ENCODE results near the gene NKAPL. TPM values are rescaled to one million over a fixed set of nuclear protein-coding genes. Genes with fewer than 3 reads are reported as not detected.

NKAPL gene
- total RNA-seq, 1 donor from 2014 or later, result 0.12 TPM

DNA sequence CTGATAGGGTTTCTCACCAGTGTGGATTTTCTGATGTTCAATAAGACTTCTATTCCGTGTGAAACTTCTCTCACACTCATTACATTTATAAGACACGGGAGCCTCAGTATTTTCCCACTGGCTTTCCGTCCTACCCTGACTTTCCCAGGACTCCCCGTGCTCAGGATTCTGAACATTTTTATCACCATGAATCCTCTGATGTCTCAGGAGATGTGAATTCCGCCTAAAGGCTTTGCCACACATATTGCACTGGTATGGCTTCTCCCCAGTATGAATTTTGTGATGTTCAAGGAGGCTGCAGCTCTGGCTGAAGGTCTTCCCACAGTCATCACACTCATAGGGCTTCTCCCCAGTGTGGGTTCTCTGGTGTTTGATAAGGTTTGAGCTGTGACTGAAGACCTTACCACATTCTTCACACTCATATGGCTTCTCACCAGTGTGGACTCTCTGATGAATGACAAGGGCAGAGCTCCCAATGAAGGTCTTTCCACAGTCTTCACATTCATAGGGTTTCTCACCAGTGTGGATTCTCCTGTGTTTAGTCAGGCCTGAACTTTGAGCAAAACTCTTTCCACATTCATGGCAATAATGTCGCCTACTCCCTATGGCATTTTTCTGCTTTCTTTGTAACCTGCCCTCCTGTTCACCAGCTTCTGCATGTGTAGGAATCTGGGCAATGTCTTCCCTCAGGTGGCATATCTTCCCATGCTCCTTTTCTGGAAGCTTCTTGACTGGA is 13.7 kb upstream of the NKAPL start:
- no peak for ATAC-seq

DNA sequence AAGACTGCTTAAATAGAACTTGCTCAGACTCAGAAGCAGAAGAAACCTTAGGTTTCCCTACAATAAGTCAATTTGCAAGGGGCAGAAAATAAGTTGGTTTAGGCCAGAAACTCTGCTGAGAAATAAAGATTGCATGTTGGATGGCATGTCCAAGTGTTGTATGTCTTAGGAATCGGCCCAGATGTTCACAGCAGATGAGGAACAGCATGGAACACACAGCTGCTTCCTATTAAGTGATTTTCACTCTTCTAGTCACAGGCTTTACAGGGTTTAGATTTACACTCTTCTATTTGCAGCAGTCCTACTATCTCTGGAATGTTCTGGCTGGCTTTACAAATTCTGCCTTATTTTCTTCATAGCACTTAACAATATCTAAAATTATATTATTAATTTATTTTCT is 10.2 kb upstream of the NKAPL start:
- no peak for ATAC-seq

DNA sequence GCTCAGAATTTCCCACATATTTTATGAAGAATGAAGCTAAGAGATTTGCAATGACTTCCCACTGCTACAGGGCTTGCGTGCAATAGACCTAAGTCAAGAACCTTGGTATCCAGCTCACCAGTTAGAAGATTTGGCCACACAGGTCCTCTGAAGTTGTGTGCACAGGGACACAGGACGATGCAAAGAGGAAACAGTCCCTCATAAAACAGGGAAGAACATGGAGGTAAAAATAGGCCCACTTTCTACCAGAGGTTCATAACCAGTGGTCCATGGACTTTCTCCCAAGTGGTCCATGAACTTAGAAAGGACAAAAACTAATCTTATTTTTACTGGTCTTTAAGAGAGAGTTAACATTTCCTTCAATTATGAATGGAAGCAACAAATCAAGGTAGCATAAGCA is 8.3 kb upstream of the NKAPL start:
- ATAC-seq, result no peak

DNA sequence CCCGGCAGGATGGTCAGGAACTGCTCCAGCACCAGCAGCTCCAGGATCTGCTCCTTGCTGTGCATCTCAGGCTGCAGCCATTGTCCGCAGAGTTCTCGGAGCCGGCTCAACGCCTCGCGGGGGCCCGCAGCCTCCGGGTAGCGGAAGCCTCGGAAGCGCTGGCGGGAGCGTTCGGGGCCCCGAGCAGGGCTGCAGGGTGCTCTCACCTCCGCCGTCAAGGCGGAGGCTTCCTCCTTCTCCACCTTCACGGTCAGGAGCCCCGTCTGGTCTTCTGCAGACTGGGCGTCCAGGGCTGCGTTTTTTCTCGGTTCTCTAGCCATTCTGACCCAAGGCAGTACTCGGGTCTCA is 7.5 kb upstream of the NKAPL start:
- ATAC-seq, result peak; percentile 38

DNA sequence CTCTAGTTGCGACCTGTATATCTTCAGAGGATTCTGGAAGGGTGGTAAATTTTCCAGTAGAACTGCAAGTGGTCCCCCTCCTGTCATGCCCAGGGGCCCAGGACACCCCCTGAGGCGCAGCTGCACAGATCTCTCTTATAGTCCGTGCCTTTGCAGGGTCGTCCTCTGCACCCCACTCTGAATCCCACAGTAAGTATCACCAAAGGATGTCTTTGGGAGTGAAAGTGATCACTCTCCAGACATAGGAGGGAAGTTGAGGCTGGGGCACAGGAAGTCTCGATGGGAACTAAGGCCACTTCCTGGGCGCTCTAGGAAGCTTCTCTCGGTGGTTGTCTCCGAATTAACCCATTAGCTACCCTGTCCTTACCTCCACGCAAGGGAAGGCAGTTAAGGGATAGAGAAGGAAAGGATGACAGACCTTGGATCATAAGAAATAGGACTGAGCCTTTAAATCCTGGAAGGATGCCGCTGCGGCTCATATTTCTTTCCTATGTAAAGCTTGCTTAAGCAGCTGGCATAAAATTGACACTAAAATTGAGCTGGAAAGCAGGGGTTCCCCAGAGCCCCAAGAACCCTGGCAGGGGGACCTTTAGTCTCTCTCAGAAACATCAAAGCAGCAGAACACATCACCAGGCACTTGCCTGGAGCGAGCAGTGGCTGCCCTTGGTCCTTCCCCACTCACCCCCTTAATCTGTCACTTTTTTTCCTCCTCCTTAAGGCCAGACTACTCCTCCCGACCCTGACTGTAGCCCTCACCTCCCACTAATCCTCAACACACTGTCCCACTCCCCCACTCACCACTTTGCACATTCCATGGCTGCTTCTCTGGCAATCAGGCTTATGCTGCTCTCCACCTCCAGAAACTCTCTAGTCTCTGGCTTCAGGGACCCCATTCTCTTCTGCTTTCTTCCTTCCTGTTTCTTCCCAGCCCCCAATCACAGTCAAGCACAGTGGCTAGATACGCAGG is 6.8 kb upstream of the NKAPL start, which contains the start of gene ZKSCAN4:
TSS of gene ZKSCAN4 (minus strand) at position 261 of the 967 bp plus-strand sequence. CDS start 289 bp downstream, outside the sequence.
- ATAC-seq, result peak; percentile 92

DNA sequence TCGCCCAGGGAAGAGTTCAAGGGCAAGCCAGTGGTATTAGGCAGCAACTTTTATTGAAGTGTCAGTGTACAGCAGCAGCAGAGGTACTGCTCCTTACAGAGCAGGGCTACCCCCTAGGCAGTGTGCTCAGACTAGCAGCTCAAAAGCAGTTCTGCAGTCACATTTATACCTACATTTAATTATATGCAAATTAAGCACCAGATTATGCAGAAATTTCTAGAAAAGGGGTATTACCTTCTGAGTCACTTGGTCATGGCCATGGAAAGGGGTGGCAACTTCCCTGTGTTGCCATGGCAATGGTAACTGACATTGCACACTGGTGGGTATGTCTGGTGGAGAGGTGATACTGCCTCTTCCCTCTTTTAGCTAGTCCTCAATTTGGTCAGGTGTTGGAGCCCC is 5.0 kb upstream of the NKAPL start:
- ATAC-seq, result no peak

DNA sequence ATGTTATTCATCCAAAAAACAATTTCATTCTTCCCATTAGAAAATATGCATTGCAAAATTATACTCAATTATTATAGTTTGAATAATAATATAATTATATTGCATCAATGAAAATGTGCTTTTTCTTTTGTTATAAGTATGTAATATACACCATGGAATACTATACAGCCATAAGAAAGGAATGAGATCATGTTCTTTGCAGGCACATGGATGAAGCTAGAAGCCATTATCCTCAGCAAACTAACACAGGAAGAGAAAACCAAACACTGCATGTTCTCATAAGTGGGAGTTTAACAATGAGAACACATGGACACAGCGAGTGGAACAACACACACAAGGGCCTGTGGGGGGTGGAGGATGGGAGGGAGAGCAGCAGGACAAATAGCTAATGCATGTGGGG is 2.1 kb upstream of the NKAPL start:
- ATAC-seq, result no peak

DNA sequence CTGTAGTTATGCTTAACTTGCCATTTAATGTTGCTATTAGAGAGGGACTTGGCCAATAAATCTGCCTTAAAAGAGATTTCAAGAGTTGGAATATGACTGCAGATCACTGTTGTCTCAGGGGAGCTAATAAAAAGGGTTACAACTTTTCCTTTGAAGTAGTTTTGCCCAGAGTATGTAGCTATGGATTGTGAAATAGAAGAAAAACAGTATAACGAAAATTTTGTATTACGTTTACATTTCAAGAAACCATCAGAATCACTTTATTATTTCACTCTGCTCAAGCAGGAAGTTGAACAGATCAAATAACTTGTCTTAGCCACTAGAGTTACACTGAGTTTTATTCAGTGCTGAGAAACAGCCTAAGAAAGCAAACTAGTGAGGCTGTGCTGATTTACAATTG is 4.8 kb downstream of the NKAPL start:
- ATAC-seq, result no peak

DNA sequence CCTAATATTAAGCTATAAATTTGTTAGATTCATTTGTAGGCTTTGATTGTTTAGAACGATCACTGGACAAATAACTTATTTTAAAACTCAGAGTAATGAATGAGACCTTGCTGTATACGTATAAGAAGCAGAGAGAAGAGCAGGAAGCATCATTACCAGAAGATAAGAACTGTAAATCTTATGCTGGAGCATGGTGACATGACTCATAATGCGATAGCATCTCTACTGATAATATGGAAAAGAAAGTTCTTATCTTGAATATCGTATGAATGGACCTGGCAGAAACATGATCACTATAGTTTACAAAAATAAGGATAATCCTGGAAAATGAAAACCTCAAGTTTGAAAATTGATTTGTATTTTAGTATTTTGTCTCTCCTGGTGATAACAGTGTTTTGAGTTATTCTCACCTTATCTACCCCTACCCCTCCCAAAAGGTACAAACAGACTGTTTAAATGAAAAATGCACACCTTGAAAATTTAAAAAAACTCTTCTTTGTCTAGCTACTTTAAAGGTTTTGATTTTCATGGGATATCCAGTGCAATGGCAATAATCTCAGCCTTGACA is 5.8 kb downstream of the NKAPL start:
- ATAC-seq, result no peak

DNA sequence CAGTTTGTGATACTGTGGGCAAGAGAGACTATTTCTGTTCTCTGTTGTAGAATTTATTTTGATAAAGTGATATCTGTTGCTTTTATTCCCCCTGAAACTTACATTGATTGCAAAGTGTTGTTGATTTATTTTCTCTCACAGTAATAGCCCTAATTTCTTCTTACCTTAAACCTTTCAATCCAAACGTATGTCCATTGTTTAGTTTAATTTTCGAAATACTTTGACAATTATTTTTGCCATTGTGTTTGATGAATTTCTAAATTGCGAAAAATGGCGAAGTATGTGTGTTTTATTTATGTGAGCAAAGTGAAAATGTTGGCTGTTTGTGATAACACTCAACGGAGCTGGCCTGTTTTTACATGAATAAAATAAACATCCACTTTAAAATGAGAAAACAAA is 7.5 kb downstream of the NKAPL start:
- no peak for ATAC-seq

DNA sequence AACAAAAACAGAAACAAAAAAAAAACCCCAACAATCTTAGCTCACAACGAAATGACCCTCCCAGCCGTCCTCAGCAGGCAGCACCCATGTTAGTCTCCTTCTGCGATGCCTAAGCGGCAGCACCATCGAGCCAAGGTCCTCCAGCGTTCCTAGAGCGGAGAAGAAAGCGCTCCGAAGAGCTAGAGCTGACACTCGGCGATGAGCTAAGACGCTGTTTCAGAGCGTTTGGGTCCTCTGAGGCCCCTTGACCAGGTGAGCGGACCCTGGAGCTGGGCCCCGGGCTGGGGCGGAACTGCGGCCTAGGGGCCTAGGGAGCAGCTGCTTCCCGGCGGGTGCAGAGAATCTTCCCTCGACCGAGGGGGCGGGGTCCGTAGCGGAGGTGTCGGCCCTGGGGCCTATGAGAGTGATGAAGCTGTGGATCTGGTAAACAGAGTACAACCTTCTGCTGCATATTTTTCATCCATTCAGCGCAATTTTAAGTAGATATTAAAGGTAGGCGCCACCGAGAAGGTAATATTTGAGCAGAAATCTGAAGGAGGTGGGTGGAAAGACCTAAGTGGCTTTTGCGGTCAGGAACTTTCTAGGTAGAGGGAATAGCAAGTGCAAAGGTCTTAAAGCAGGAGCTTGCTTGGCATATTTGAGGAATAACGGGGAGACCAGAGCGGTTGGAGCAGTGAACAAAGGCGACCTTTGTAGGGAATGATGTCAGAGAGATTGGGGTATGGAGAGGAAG is 8.0 kb downstream of the NKAPL start, which contains the start of gene ZSCAN26:
TSS of gene ZSCAN26 (plus strand) at position 182 of the 733 bp plus-strand sequence. CDS start 4,777 bp downstream, outside the sequence.
- peak; percentile 91 for ATAC-seq

DNA sequence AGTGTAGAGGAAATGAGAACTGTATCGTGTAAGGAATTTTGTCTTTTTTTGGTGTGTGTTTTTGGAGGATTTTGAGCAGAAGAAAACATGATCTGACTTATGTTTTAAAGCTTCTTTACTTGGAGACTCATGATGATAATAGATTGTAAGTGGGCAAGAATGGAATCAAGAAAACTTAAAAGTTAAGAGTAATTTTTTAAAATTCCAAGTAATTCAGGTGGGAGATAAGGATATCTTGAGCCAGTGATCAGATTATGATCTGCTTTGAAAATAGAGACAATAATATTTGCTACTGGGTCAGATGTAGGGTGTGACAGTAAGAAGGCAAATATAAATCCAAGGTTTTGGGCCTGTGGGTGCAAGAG is 8.6 kb downstream of the NKAPL start:
- no peak for ATAC-seq

DNA sequence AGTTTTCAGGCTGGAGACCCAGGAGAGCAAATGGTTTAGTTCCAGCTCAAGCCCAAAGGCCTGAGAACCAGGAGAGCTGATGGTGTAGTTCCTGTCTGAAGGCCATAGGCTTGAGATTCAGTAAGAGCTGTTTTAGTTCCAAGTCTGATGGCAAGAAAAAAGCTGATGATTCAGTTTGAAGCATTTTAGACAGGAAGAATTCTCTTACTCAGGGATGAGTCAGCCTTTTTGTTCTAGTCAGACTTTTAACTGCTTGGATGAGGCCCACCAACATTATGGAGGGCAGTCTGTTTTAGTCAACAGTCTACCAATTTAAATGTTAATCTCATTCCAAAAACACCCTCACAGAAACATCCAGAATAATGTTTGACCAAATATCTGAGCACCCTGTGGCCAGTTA is 10.4 kb downstream of the NKAPL start:
- ATAC-seq, result peak; percentile 43

DNA sequence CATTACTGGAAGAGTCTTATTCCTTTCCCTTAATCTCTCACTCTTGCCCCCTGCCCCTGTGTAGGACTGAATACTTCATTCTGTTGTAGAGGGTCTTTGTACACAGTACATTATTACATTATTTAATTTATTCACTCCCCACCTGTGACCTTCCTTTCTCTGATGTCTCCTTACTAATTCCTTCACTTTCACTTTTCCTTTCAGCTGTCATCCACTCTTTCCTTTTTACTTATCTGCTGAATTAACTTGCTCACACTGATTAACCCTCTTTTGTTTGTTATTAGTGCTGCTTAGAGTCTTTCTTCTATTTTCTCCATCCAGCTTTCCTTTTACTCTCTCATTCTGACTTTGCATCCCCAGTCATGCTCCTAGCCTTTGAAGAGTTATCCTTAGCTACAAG is 15.8 kb downstream of the NKAPL start:
- ATAC-seq, result no peak

DNA sequence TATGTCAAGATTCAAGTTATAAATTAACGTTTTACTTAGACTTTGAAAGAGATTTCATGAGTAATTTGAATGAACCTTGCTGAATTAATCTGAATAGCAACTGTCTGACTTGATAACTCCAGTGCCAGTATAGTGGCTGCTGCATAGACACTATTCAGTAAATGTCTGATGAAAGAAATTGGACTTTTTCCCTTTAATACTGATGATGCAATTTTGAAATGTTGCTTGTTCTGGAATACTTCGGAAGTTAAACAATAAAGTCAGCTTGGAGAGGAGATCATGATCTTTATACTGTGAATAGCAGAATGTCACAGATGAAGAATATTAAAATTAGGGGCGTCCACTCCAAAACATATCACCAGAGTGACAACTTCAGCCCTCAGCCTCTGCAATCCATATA is 18.6 kb downstream of the NKAPL start:
- no peak for ATAC-seq

DNA sequence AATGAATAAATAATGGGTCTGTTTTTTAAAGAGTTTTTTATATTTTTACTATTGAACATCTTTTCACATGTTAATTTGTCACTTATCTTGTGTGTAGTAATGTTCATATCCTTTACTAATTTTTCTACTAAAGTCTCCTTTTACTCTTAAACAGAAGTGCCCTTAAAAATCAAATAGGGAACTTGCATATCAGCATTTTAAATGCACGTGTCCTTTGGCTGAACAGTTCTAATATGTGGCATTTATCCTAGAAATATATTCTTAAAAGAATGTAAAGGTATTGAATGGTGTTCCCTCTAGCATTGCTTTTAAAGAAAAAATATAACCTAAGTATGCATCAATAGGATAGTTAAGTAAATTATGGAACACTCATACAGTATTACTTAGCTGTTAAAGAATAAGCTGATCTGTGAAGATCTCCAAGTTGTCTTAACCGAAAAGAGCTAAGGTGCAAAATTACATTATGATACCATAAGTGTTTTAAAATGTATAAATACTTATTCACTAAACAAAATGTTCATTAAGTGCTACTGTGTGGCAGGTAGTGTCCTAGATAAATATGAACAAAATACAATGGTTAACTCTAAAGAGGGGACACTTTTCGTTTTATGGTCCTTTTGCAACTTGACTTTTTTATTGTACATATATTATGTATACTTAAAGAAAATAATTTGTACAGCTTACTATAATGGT is 21.6 kb downstream of the NKAPL start:
- no peak for ATAC-seq

DNA sequence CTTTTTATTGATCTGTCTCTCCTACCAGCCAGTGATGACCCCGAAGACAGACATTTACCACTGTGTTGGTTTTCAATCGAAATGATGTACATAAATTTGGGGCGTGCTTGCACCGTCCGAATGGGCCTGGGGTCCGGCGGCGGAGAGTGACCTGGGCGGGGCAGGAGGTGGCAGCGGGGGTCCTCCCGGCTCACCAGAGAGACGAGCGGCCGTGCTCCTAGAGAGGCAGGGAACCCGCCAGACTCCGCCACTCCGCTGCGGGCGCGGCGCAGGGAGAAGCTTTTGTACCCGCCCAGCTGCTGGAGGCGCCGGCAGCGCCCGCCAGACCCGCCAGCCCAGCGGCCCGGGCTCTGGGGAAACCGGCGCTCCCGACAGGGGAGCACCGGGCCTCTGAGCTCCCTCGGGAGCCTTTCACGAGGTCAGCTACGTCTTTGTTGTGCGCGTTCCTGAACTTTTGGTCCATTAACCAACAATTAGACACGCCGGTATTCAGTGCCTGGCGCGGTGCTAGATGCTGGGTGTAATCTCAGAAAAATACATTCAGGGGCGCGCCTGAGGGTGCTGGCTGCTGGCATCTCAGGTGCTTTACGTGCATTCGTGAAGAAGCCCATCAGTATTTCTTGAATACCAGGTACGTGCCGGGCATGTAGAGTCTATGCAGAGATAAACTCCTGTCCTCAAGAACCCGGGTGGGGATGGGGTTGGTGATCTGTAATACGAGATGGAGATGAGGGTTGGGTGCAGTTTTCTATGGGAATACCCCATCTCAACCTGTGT is 22.4 kb downstream of the NKAPL start, which contains the start of gene PGBD1:
TSS of gene PGBD1 (plus strand) at position 285 of the 777 bp plus-strand sequence. CDS start 2,242 bp downstream, outside the sequence.
- peak; percentile 69 for ATAC-seq

DNA sequence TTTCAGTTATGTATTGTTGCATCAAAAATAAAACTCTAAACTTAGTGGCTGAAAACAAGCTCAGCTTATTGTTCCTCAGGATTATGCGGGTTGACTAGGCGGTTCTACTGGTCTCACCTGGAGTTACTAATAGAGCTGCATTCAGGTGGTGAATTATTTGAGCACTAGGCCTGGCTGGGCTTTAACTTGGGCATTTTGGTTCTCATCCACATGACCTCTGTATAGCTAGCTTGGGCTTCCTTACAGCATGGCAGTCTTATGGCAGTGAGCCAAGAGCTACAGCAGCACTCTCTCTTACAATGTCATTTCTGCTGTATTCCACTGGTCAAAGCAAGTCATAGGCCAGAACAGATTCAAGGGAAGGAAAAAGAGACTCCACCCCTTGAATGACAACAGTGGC is 23.8 kb downstream of the NKAPL start:
- peak; percentile 71 for ATAC-seq

DNA sequence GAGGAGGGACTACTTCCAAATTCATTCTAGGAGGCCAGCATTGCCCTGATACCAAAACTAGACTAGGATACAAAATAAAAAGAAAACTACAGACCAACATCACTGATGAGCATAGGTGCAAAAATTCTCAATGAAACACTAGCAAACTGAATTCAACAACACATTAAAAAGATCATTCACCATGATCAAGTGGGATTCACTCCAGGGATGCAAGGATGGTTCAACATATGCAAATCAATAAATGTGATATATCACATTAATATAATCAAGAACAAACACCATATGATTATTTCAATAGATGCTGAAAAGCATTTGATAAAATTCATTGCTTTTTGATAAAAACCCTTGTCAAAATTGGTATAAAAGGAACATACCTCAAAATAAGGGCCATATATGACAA is 32.5 kb downstream of the NKAPL start:
- no peak for ATAC-seq

DNA sequence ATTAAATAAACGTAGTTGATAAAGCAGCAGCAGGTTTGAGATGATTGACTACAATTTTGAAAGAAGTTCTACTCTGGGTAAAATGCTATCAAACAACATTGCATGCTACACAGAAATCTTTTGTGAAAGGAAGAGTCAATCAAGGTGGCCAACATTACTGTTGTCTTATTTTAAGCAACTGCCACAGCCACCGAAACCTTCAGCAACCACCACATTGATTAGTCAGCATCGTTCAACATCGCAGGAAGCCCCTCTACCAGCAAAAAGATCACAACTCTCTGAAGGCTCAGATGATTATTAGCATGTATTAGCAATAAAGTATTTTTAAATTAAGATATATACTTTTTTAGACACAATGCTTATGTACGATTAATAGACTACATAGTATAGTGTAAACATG is 36.2 kb downstream of the NKAPL start:
- ATAC-seq, result no peak

DNA sequence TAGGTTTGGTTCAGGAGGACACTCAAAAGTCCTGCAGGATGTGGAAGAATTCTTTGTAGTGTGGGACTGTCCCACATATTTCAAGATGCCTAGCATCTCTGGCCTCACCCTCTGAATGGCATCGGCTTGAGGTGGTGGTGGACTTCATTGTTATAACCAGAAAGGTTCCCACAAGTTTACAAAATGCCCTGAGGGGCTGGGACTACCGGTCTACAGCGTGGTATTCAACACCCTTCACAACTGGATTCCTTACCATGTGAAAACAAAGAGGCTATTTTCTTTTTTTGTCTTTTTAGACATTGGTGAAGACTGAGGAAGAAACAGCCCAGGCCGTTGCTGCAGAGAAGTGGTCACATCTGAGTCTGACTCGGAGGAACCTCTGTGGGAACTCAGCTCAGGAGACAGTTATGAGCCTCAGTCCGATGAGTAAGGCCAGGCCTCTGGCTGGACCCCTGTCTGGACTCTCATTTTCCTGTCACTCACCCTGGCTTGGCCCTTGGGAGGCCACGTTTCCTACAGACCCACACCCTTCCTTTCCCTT is 37.5 kb downstream of the NKAPL start:
- no peak for ATAC-seq

Data from esophagus mucosa (tissue), 1 donor.